ENCODE data around the gene SLC44A5. TPM values are rescaled to one million over a fixed set of nuclear protein-coding genes. Genes with fewer than 3 reads are reported as not detected.
"Not testable (repeated sequence)": the region's sequence is repeated elsewhere in the genome, so short reads cannot be mapped to it uniquely, and the experiment has no call there.

The SLC44A5 gene
- total RNA-seq, 1 donor from 2014 or later = not detected

DNA sequence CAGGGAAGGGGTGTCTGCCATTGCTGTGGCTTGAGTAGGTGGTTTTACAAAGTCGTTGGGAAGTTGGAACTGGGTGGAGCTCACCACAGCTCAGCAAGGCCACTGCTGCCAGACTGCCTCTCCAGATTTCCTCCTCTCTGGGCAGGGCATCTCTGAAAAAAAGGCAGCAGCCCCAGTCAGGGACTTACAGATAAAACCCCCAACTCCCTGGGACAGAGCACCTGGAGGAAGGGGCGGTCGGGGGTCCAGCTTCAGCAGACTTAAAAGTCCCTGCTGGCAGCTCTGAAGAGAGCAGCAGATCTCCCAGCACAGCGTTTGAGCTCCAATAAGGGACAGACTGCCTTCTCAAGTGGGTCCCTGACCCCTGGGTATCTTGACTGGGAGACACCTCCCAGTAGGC, 352.6 kb downstream of the SLC44A5 start:
- no peaks in the 10 kb centered on the region for H3K9me3 Mint-ChIP-seq
- H3K27ac Mint-ChIP-seq = no peak overlapping the region
- no peak overlapping the region for H3K4me3 Mint-ChIP-seq (ENCODE audit: low read depth)
- no peaks in the 10 kb centered on the region for H3K36me3 Mint-ChIP-seq (ENCODE audit: low read depth)
- no peak for DNase-seq (ENCODE audit: low spot score)
- intact Hi-C loops (cut with micrococcal nuclease) = no loop called here
- no peaks in the 10 kb centered on the region for H3K27me3 Mint-ChIP-seq (ENCODE audit: low read depth)
- H3K4me1 Mint-ChIP-seq (ENCODE audit: low read depth) = no peaks in the 10 kb centered on the region

DNA sequence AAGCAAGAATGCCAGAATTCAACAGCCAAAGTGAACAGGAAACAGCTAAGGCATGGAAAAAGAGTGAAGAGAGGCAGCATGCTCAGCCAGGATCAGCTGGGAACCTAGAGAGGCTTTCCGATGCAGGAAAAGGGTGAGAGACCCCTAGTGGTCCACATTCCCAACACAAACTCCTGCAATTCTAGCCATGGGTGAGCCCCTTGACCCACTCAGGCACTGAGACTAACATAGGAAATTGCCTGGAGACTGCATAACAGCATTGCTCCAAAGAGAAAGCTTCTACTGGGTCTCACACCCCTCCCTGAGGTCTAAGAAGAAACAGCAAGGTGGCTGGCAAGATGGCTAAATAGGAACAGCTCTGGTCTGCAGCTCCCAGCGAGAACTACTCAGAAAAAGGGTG, 353.5 kb downstream of the SLC44A5 start:
- no peaks in the 10 kb centered on the region for H3K36me3 Mint-ChIP-seq (ENCODE audit: low read depth)
- no peak overlapping the region for H3K4me3 Mint-ChIP-seq (ENCODE audit: low read depth)
- no peaks in the 10 kb centered on the region for H3K9me3 Mint-ChIP-seq
- H3K27ac Mint-ChIP-seq = no peak overlapping the region
- H3K4me1 Mint-ChIP-seq (ENCODE audit: low read depth) = no peaks in the 10 kb centered on the region
- intact Hi-C loops (cut with micrococcal nuclease) = no loop called here
- H3K27me3 Mint-ChIP-seq (ENCODE audit: low read depth) = no peaks in the 10 kb centered on the region
- DNase-seq (ENCODE audit: low spot score) = no peak

DNA sequence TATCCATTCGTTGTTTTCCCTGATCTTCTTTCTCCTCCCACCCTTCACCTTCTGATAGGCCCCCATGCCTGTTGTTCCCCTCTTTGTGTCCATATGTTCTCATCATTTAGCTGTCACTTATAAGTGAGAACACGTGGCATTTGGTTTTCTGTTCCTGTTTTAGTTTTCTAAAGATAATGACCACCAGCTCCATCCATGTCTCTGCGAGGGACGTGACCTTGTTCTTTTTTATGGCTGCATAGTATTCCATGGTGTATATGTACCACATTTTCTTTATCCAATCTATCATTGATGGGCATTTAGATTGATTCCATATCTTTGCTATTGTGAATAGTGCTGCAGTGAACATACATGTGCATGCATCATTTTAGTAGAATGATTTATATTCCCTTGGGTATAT, 360.8 kb downstream of the SLC44A5 start:
- intact Hi-C loops (cut with micrococcal nuclease); H3K4me3 Mint-ChIP-seq (ENCODE audit: low read depth); H3K4me1 Mint-ChIP-seq (ENCODE audit: low read depth); H3K27ac Mint-ChIP-seq; DNase-seq (ENCODE audit: low spot score); H3K36me3 Mint-ChIP-seq (ENCODE audit: low read depth); H3K9me3 Mint-ChIP-seq; H3K27me3 Mint-ChIP-seq (ENCODE audit: low read depth): not testable (repeated sequence)

DNA sequence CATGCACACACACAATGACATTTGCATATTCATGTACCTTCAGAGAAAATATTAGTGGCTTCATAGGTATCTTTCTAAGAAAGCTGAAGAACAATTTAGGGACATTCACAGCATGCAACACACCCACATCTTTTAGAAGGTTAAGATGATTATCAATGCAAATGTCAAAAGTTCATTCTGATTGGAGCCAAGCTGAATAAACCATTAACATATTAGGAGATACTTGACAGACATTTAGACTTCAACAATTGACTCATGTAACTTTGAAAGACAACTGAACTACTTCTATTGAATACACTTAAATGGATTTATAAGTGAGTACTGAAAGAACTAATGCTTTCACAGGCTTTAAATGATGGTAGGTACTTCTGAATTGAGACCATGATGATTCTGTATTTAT, 365.7 kb downstream of the SLC44A5 start:
- H3K27ac Mint-ChIP-seq = no peak overlapping the region
- no peaks in the 10 kb centered on the region for H3K4me1 Mint-ChIP-seq (ENCODE audit: low read depth)
- no peaks in the 10 kb centered on the region for H3K27me3 Mint-ChIP-seq (ENCODE audit: low read depth)
- H3K9me3 Mint-ChIP-seq = no peaks in the 10 kb centered on the region
- intact Hi-C loops (cut with micrococcal nuclease) = no loop called here
- H3K4me3 Mint-ChIP-seq (ENCODE audit: low read depth) = no peak overlapping the region
- no peak for DNase-seq (ENCODE audit: low spot score)
- H3K36me3 Mint-ChIP-seq (ENCODE audit: low read depth) = no peaks in the 10 kb centered on the region

DNA sequence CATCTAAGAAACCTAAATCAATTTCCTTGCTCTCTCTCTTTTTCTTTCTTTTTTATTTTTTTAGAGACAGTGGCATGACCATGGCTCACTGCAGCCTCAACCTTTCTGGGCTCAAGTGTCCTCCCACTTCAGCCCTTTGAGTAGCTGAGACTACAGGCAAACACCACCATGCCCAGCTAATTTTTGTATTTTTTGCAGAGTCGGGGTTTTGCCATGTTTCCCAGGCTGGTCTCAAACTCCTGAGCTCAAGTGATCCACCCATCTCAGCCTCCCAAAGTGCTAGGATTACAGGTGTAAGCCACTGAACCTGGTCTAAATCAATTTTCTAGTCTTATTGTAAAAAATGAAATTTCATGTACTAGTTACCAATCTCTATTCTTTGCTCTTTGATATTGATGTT, 367.8 kb downstream of the SLC44A5 start:
- no peak for DNase-seq (ENCODE audit: low spot score)
- H3K4me1 Mint-ChIP-seq (ENCODE audit: low read depth) = no peaks in the 10 kb centered on the region
- H3K9me3 Mint-ChIP-seq = no peaks in the 10 kb centered on the region
- no peak overlapping the region for H3K27ac Mint-ChIP-seq
- no peaks in the 10 kb centered on the region for H3K27me3 Mint-ChIP-seq (ENCODE audit: low read depth)
- no peaks in the 10 kb centered on the region for H3K36me3 Mint-ChIP-seq (ENCODE audit: low read depth)
- H3K4me3 Mint-ChIP-seq (ENCODE audit: low read depth) = no peak overlapping the region
- intact Hi-C loops (cut with micrococcal nuclease) = no loop called here

DNA sequence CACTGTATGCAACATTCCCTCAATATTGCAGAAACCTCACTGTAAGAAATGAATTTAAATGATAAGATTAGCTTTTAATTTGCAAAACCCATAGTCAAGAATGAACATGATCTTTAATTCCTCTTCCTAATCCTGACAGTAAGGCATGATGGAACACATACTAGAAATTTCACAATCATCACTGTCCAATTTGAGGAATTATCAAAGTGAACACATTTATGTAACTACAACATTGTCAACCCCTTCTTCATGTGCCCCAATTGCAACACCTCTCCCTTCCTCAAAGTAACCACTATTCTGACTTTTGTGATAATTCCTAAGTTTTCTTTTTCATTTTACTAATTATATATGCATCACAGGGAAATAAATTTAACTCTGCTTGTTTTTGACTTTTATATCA, 373.6 kb downstream of the SLC44A5 start:
- Mint-ChIP-seq H3K27me3 (ENCODE audit: low read depth) (no peaks in the 10 kb centered on the region), H3K36me3 (ENCODE audit: low read depth) (no peaks in the 10 kb centered on the region), H3K27ac (no peak overlapping the region), H3K4me3 (ENCODE audit: low read depth) (no peak overlapping the region), H3K4me1 (ENCODE audit: low read depth) (no peaks in the 10 kb centered on the region), H3K9me3 (no peaks in the 10 kb centered on the region)
- no peak for DNase-seq (ENCODE audit: low spot score)
- intact Hi-C loops (cut with micrococcal nuclease) = no loop called here

DNA sequence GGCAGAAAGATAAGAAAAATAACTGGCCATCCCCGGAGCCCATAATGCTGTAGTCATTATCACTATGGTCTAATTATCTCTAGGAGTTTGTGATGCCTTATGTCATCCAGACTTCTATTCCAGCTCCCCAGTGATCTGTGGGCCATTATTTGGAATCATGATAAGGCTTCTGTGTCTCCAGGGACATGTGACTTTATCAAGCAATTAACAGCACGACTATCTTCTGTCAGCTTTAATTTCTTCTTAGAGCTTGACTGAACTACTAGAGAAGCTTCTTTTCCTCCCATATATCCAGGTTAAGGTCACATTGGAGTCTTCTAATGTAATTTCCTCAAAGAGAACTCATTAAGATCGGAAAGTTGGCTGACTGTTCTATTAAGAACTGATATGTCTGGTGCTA, 376.4 kb downstream of the SLC44A5 start:
- H3K4me1 Mint-ChIP-seq (ENCODE audit: low read depth) = no peaks in the 10 kb centered on the region
- H3K27ac Mint-ChIP-seq = no peak overlapping the region
- intact Hi-C loops (cut with micrococcal nuclease) = no loop called here
- H3K36me3 Mint-ChIP-seq (ENCODE audit: low read depth) = no peaks in the 10 kb centered on the region
- no peaks in the 10 kb centered on the region for H3K27me3 Mint-ChIP-seq (ENCODE audit: low read depth)
- no peak for DNase-seq (ENCODE audit: low spot score)
- no peak overlapping the region for H3K4me3 Mint-ChIP-seq (ENCODE audit: low read depth)
- H3K9me3 Mint-ChIP-seq = no peaks in the 10 kb centered on the region

DNA sequence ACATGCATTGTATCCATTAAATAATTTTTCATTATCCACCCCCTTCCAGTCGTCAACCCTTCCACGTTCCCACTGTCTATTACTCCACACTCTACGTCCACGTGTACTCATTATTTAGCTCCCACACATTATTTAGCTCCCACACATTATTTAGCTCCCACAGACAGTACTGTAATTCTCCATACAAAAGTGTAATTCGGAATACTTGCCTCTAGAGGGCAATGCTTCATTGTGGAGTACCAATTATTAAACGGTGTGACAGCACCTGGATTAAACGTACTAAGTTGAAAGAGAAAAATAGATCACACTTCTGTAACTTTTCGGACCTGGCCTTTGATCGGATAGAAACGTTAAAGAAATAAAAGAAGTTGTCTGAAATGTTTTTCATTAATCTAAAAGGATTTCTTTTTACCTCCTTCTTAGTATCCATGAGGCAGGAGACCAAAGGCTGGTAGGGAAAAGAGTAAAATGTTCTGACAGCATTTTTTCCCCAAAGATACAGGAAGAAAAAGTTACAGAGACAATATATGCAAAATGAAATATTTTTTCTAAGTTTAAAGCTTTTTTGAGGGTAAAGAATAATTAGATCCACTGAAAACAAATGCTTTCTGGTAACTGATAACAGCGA, 377.5 kb downstream of the SLC44A5 start:
- Mint-ChIP-seq H3K4me3 (ENCODE audit: low read depth) (no peak overlapping the region), H3K36me3 (ENCODE audit: low read depth) (no peaks in the 10 kb centered on the region), H3K9me3 (no peaks in the 10 kb centered on the region), H3K27me3 (ENCODE audit: low read depth) (no peaks in the 10 kb centered on the region), H3K27ac (no peak overlapping the region), H3K4me1 (ENCODE audit: low read depth) (no peaks in the 10 kb centered on the region)
- intact Hi-C loops (cut with micrococcal nuclease) = no loop called here
- DNase-seq (ENCODE audit: low spot score) = no peak

DNA sequence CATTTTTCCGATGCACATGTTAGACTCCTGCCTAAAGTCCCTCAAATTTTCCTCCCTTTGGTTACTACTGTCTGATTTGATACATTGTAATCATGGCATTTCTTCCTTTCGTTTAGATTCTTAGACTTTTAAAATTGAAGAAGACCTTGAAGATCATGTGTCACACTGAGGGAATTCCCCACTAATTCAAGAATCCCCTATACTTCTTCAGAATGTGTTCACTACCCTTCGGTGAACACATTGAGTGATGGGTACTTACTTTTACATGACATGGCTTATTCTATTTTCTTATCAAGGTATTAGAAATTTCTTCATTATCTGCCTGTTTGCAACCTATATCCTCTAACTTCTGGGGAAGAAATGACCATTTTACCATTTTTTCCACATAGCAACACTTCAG, 390.8 kb downstream of the SLC44A5 start:
- H3K36me3 Mint-ChIP-seq (ENCODE audit: low read depth) = no peaks in the 10 kb centered on the region
- DNase-seq (ENCODE audit: low spot score) = no peak
- no peaks in the 10 kb centered on the region for H3K9me3 Mint-ChIP-seq
- intact Hi-C loops (cut with micrococcal nuclease) = no loop called here
- no peak overlapping the region for H3K4me3 Mint-ChIP-seq (ENCODE audit: low read depth)
- H3K27me3 Mint-ChIP-seq (ENCODE audit: low read depth) = no peaks in the 10 kb centered on the region
- H3K27ac Mint-ChIP-seq = no peak overlapping the region
- H3K4me1 Mint-ChIP-seq (ENCODE audit: low read depth) = no peaks in the 10 kb centered on the region

DNA sequence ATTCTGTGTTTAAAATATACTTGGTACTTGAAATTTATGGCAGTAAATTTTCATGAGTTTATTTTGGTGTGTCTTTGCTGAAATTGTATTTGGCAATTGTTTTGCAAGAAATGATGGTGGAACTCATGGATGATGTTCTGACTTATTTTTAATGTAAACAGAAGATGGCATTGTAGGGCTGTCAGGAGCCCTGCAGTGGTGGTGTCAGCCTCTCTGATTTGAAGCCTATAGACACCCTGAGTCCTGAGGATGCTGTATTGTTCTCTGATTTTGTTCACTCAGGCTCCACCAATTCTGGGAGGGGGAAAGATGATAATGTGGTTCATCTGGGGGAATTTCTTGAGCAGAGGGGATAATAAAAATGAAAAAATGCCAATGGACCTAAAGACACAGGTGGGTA, 396.9 kb downstream of the SLC44A5 start:
- intact Hi-C loops (cut with micrococcal nuclease) = no loop called here
- no peak overlapping the region for H3K27ac Mint-ChIP-seq

DNA sequence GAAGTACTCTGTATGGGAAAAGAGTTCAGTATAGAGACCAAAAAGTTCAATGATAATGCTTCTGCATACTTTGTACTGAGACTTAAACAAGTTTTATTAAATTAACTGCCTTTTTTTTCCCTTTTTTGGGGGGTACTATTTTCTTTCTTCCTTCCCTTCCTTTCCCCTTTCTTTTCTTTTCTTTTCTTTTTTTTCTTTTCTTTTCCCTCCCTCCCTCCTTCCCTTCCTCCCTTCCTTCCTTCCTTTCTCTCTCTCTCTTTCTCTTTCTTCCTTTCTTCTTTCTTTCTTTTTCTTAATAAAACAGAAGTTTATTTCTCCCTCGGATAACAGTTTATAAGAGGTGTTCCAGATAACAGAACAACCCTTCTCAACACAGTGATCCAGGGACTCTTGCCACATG, 399.3 kb downstream of the SLC44A5 start:
- no peaks in the 10 kb centered on the region for H3K36me3 Mint-ChIP-seq (ENCODE audit: low read depth)
- DNase-seq (ENCODE audit: low spot score) = no peak
- H3K27me3 Mint-ChIP-seq (ENCODE audit: low read depth) = no peaks in the 10 kb centered on the region
- intact Hi-C loops (cut with micrococcal nuclease) = no loop called here
- H3K27ac Mint-ChIP-seq = no peak overlapping the region
- no peak overlapping the region for H3K4me3 Mint-ChIP-seq (ENCODE audit: low read depth)
- H3K4me1 Mint-ChIP-seq (ENCODE audit: low read depth) = no peaks in the 10 kb centered on the region
- H3K9me3 Mint-ChIP-seq = no peaks in the 10 kb centered on the region

More for the DNA sequence above, 396.9 kb downstream of the SLC44A5 start:
- no peaks in the 10 kb centered on the region for H3K4me1 Mint-ChIP-seq (ENCODE audit: low read depth)
- no peak overlapping the region for H3K4me3 Mint-ChIP-seq (ENCODE audit: low read depth)
- H3K36me3 Mint-ChIP-seq (ENCODE audit: low read depth) = no peaks in the 10 kb centered on the region
- no peaks in the 10 kb centered on the region for H3K9me3 Mint-ChIP-seq
- no peaks in the 10 kb centered on the region for H3K27me3 Mint-ChIP-seq (ENCODE audit: low read depth)
- DNase-seq (ENCODE audit: low spot score) = no peak

DNA sequence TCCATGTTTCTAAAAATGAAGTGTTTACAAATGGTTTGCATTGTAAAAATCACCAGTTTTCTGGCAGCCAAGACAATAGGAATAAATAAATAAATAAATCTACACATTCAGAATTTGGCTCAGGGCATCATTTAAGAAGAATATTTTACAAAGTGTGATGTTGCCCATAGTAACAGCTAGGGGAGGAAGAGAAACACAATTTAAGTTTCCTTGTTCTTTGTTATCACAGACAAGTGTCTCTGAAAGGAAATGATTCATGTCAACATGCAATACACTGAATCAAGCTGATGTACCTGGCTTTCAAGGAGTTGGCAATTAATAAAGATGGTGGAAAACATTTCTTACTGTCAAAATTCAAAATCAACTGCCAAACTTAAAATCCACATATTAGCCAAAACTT, 402.1 kb downstream of the SLC44A5 start:
- no peaks in the 10 kb centered on the region for H3K27me3 Mint-ChIP-seq (ENCODE audit: low read depth)
- H3K4me1 Mint-ChIP-seq (ENCODE audit: low read depth) = no peaks in the 10 kb centered on the region
- H3K9me3 Mint-ChIP-seq = no peaks in the 10 kb centered on the region
- no peaks in the 10 kb centered on the region for H3K36me3 Mint-ChIP-seq (ENCODE audit: low read depth)
- no peak for DNase-seq (ENCODE audit: low spot score)
- no peak overlapping the region for H3K27ac Mint-ChIP-seq
- H3K4me3 Mint-ChIP-seq (ENCODE audit: low read depth) = no peak overlapping the region
- intact Hi-C loops (cut with micrococcal nuclease) = no loop called here

DNA sequence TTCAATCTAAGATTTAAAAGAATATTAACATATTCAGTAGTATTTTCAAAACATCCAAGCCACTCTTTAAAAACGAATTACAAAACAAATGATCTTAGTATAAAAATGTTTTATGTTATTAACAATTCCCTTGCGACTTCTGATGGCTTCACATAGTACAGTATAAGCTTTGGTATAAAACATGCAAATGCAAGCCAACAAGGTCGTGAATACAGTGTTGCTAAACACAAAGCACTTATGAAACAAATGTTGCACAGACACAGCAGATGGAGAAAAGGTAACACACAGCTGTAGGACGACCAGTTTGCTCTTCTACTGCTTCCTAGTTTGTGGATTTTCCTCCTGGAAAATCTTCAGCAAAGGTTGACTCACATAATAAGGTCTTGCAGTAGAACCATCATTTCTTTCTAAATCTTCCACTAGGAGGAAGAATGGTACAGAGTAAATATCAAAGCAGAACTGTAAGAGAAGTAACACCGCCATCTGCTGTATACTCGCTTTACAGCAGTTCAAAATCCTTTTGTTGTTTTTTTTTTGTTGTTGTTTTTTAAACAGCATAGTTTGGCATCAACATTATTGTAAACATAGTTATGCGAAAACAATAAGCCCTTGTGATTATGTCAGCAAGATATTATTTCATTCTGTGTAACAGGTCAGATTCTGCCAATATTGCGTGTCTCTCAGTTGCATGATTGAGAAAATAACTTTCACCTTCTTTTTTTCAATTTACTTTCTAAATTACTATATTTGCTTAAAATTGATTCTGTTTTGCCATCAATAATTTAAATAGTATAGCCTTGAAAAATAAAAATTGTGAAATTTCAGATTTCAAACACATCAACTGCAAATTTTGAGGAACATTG, 407.3 kb downstream of the SLC44A5 start:
- no peaks in the 10 kb centered on the region for H3K9me3 Mint-ChIP-seq
- no peak for DNase-seq (ENCODE audit: low spot score)
- no peaks in the 10 kb centered on the region for H3K4me1 Mint-ChIP-seq (ENCODE audit: low read depth)
- H3K27ac Mint-ChIP-seq = no peak overlapping the region
- H3K4me3 Mint-ChIP-seq (ENCODE audit: low read depth) = no peak overlapping the region
- intact Hi-C loops (cut with micrococcal nuclease) = no loop called here
- no peaks in the 10 kb centered on the region for H3K36me3 Mint-ChIP-seq (ENCODE audit: low read depth)
- no peaks in the 10 kb centered on the region for H3K27me3 Mint-ChIP-seq (ENCODE audit: low read depth)

Data from activated T-helper 2 cell treated with anti-CD3 and anti-CD28 coated beads, Interferon-gamma antibody, Interleukin-2, Interleukin-4, amounts not matched to agents 10 μg/mL and 5 μg/mL and 100 μg/mL, durations not matched to agents 14 hours and 24 hours and 36 hours (primary cell).